Left forelimb (tissue), 1 donor: ENCODE data around the gene EVA1A.

Experiments
- DNase-seq: peaks from one replicate; pipeline ENCODE4 v3.0.0-alpha.2; 2018; ENCODE audit warnings: low spot score

EVA1A gene

DNA sequence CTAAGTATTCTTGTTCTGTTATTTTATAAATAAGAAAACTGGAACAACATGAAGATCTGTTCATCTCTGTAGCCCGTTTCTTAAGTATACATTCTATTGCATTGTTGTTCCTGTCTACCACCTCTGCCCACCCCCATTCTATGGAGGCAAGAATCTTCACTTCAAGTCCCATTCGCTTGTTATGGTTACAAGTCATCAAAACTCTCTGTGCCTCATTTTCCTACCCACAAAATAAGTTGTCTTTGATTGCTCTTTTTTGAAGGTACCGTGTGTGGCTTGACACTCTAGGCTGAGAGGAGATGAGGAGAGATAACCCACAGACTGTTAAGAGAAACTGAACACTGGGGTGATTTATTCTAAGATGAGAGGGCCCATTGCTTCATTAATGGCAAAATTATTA lies 2.9 kb upstream of the EVA1A start:
- DNase-seq = no peak

DNA sequence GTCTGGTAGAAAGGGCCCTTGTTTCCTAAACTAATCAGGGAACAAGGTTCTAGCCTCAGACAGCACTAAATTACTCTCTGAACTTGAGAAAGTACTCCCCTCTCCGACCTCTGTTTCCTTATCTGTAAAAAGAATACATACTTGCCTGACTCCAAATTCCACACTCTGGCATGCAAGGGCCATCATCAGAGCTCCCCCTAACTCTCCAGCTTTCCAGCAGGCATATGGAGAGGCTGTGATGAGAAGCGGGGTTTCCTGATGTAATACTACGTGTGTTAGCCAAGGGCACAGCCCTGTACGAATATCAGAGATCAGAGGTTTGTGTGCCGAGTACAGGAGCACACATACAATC lies 1.8 kb upstream of the EVA1A start:
- DNase-seq = no peak

- DNase-seq = no peak
Measured at GRCh38 chr2:75561566-75562512, 1.1 kb upstream of the EVA1A start.

- no peak for DNase-seq
Measured at GRCh38 chr2:75560022-75560767, 544 bp downstream of the EVA1A start.

DNA sequence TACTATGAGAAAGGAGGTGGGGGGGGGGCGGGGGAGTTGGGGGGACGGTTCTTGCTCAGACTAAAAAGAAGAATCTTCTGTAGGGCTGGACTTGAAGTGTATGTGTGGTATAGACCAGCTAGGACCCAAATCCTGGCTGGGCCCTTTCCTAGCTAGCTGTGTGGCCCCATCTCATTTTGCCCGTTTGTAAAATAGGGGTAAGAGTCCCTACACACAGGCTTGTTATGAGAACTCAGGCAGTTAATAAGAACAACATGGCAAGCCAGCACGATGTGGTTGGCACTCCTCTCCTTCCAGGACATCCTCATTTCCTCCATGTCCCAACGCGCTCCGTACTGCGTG lies 1.1 kb downstream of the EVA1A start:
- no peak for DNase-seq

DNA sequence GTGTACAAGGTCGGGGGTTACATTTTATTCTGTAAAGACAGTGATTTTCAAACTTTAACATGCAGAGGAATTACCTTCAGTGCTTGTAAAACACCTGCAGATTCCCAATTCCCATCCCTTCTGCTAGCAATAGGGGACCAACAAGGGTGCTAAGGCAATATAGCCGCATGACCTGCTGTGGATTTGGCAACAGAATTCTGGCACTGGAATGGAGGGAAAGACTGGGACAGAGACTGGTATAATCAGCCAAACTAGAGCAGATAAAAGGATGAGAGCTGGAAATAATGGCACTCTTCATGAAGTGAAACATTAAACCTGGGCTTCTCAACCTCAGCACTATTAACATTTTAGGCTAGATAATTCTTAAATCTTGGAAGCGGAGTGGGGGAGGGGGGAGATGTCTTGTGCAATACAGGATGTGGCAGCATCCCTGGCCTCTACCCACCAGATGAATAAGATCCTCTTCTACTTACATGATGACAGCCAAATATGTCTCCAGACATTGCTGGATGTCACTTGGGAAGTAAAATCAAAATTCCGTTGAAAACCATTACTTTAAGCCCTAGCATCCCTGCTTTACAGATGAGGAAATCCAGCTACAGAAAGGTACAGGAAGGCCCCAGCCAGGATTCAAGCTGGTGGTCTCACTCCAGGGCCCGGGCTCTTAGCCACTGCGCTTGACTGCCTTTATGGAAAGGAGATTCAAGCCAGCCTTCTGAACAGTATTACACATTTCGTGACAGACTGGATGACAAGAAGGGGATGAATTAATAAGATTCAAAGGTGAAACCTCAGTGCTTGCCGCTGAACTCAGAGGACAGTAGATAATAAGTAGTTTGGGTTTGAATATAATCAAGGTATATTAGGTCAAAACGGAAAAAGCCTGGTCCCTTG lies 1.7 kb downstream of the EVA1A start:
- no peak for DNase-seq

DNA sequence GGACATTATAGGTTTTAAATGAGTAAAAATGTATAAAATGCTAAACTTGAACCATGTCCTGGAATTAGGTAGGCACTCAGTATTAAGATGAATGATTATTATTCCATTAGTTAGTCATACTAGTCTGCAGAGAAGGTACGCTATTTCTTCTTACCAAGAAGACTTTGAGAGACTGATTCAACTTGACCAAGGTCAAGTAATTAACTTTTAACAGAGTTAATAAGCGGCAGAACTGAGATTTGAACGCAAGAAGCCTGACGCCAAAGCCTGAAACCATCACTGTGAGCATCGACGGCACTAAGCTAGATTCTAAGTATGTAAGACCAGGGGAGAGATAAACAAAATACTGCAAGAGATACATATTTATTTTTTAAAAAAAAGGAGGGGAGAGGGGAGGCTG lies 2.6 kb downstream of the EVA1A start:
- DNase-seq = no peak

- DNase-seq = no peak
Measured at GRCh38 chr2:75557474-75558133, 3.1 kb downstream of the EVA1A start.

GRCh38 chr2:75556679-75557366 lies 3.9 kb downstream of the EVA1A start:
- no peak for DNase-seq

GRCh38 chr2:75555701-75556100 lies 5.0 kb downstream of the EVA1A start:
- no peak for DNase-seq

DNA sequence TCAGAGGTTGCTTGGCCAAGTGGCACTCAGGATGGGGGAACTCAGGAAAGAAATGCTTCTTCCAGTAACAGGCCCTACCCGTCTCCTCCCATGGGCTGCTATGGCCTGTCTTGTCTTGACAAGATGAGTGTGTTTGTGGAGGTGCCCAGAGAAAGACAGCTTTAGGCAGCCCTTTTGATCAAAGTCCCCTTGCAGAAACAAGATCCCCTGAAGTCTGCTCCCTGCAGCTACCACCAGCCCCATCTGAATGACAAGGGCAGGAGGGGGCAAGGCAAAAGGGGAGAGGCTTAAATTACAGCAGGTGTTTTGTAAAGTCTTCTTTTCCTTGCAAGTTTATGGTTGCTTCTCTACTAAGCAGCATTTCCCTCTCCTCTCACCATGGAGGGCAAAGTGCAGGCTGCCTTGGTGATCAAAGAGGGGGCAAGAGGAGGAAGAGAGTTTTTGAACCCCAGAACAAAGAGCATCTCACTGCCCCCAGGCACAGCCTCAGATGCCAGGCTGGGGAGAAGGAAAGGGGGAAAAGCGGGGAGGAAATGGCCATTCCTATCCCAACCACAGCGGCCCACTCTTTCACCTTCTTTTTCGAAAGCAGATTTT lies 6.7 kb downstream of the EVA1A start:
- DNase-seq = no peak

- DNase-seq = no peak
Measured at GRCh38 chr2:75552222-75552621, 8.5 kb downstream of the EVA1A start.

DNA sequence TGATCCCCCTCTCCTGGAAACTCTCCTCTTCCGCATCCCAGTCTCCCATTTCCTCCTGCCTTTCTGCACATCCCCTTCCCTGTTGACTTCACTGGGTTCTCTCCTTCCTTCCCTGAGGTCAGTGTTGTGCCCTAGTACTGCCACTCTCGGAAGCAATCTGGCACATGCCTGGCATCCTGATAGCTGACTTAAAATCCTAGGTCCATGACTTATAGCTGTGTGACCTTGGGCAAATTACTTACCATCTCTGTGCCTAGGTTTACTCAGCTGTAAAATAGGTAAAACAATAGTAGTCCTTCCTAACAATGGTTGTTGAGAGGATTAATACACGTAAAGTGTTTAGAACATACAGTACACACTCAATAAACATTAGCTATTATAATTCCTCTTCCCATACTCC lies 9.3 kb downstream of the EVA1A start:
- DNase-seq = no peak

DNA sequence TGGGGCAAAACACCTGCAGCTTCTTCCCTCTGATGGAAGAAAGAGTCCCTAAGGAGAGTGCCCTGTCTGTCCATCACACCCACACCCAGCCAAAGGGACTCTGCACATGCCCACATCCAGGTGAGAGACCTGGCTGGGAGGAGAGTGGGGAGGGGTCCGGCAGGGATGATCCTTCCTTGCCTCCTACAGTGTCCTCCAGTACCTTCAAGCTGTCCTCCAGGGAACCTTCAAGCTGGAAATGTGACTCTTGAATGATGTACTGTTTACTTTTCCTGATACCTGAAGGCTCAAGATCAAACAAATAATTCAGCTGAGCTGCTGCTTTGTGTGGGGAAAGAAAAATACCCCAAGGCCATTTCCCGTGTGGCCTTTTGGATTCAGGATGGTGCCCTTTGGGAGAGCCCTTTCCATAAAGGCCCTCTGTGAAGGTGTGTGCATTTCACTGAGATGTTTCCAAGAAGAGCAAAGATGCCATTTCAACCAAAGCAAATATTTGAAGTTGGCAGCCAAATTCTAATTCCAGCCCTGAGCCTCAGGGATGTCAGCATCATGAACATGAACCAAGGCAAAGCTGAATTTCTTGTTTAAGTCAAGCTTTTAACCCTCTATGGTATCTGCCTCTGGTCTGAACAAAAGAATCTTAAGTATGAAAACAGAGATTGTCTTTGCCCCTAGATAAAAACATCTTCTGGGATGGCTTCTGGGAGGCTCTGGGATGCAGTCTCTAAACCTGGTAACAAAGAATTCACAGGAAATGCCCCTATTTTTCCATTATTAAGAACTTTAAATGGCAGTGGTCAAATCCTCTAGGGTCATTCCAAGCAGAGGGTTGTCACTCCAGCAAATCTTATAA lies 11.1 kb downstream of the EVA1A start:
- DNase-seq = no peak

GRCh38 chr2:75548036-75548573 lies 12.6 kb downstream of the EVA1A start:
- no peak for DNase-seq

DNA sequence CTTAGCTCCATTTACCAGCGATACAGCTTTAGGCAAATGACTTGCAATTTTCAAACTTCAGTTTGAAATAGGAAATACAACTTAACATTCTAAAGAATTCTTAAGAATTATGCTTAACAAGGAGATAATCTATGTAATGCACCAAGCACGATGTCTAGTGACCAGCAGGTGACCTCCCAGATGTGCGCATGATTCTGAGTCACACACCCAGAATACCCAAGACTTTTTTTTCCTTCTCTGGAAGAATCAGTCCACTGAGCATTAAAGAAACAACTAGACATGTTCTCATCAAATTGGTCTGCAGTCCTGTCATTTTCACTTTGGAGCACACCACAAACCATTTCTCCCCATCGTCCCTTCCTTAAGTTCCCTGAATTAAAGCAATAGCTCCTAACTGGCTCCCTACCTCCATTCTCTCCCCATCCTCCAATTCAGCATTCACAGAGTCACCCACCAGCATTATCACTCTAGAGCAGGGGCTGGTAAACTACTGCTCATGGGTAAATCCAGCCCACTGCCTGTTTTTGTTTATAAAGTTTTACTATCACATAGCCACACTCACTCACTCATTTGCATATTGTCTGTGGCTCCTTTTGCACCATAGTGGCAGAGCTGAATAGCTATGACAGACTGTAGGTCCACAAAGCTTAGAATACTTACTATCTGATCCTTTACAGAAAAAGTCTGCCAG lies 13.2 kb downstream of the EVA1A start:
- no peak for DNase-seq

- no peak for DNase-seq
Measured at GRCh38 chr2:75545922-75546321, 14.8 kb downstream of the EVA1A start.

DNA sequence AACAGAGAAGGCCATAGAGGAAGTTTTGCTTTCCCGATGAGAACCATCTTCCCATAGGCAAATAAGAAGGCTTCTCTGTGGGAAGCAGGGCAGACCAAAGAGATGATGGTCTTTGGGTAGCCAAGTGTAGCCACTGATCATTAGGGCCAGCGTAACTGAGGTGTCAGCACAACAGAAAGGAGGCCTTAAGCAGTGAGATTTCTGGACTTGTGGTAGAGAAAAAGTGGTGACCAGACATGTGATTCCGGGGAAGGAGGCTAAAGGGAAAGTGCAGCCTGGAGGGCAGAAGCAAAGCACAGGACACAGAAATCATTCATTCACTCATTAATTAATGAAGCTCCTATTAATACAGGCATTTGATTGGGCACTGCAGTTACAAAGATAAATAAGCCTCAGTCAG lies 15.4 kb downstream of the EVA1A start:
- no peak for DNase-seq

GRCh38 chr2:75543446-75543845 lies 17.3 kb downstream of the EVA1A start:
- DNase-seq = no peak
